ENCODE results near the gene INMT. TPM values are rescaled to one million over a fixed set of nuclear protein-coding genes. Genes with fewer than 3 reads are reported as not detected.

INMT gene
- total and polyA plus RNA-seq, 2 of the 13 experiments (the other 11 are each of a cell fraction or from before 2014, with no cell fraction given), result not detected

DNA sequence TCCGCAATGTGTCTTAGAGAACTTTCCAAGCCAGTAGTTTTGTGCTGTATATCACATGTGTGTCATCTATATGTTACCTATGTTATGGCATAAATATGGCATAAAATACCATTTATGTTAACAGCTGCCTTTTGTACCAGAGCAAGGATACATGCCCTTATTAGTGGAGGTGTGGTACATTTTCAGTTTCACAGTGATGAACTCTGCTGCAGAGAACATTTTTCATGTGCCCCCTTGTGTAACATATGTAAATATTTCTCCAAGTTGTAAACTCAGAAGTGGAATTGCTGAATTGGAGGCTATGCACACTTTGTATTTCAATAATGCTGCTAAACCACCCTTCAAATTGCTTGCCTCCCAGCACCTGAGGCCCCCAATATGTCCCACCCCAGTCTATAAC lies 37.8 kb upstream of the INMT start:
- in situ Hi-C loops (cut with HindIII; ENCODE audit: extremely low pct_ligation_motif_present, low pct_unique_long_range_greater_than_20kb), result no loop called here
- intact Hi-C loops (cut with micrococcal nuclease; ENCODE audit: unreplicated experiment), result no loop called here
- no peak for FAIRE-seq
- CTCF ChIA-PET (ENCODE audit: low intra/inter-chr PET ratio, low total read pairs), result no interaction called here
- Histone ChIP-seq H3K27ac (ENCODE audit: extremely low read length, insufficient read depth, low read length) (no peak overlapping the region), H4K20me1 (ENCODE audit: insufficient read depth, low read length) (no peaks in the 10 kb centered on the region), H3K4me2 (ENCODE audit: low read depth, low read length) (no peak overlapping the region), H3K79me2 (ENCODE audit: insufficient read depth, low read length) (no peaks in the 10 kb centered on the region), H3K9me3 (ENCODE audit: low read length) (peaks cover 15% of the 10 kb centered on the region), H3K4me3 (replicated peaks in 1 of 3; ENCODE audit: insufficient read depth in 1 of 3, low read depth in 2 of 3, low read length in 3 of 3) (no peak overlapping the region), H3K9ac (ENCODE audit: insufficient read depth, low read depth, low read length) (no peak overlapping the region), H2AFZ (ENCODE audit: low read length) (no peak overlapping the region), H3K27me3 (ENCODE audit: control insufficient read depth in 1 of 2, insufficient read depth in 2 of 2, low read length in 2 of 2) (no peaks in the 10 kb centered on the region), H3K36me3 (replicated peaks in 1 of 2; ENCODE audit: control insufficient read depth in 1 of 2, insufficient read depth in 2 of 2, low read length in 2 of 2) (no peaks in the 10 kb centered on the region), H3K4me1 (ENCODE audit: insufficient read depth, low read length) (0 out of 2 replicates have a peak, but pooled peaks cover 7% of the 10 kb centered on the region)
- WGBS (ENCODE audit: low lambda C conversion rate), result 10% methylated on average over 1 of the region's 1 CpG
- no peak for DNase-seq (ENCODE audit: low spot score)
- ATAC-seq, result no peak
- TF ChIP-seq ATF7-NPFF (CRISPR knock-in tag; IDR thresholded peaks at IDR 0.05; ENCODE audit: low read depth), result no peak
- TF ChIP-seq ZNF569 (CRISPR knock-in tag; IDR thresholded peaks at IDR 0.05; ENCODE audit: borderline replicate concordance), result no peak
- TF ChIP-seq POLR2AphosphoS2 (IDR thresholded peaks at IDR 0.05; ENCODE audit: low read depth, low read length), result no peak
- TF ChIP-seq BRCA1 (CRISPR knock-in tag; IDR thresholded peaks at IDR 0.05), result no peak
- no peak for TF ChIP-seq ESRRA (CRISPR knock-in tag; IDR thresholded peaks at IDR 0.05; ENCODE audit: low read depth)
- no peak for TF ChIP-seq NFIC (IDR thresholded peaks at IDR 0.05; ENCODE audit: low read length)
- TF ChIP-seq, protein P1, sequence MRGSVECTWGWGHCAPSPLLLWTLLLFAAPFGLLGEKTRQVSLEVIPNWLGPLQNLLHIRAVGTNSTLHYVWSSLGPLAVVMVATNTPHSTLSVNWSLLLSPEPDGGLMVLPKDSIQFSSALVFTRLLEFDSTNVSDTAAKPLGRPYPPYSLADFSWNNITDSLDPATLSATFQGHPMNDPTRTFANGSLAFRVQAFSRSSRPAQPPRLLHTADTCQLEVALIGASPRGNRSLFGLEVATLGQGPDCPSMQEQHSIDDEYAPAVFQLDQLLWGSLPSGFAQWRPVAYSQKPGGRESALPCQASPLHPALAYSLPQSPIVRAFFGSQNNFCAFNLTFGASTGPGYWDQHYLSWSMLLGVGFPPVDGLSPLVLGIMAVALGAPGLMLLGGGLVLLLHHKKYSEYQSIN (CRISPR knock-in tag; IDR thresholded peaks at IDR 0.05; ENCODE audit: borderline replicate concordance), result no peak
- no peak for TF ChIP-seq ZFP41 (CRISPR knock-in tag; IDR thresholded peaks at IDR 0.05; ENCODE audit: borderline replicate concordance)
- no peak for TF ChIP-seq NFE2 (CRISPR knock-in tag; IDR thresholded peaks at IDR 0.05)
- TF ChIP-seq ZSCAN30 (CRISPR knock-in tag; IDR thresholded peaks at IDR 0.05), result no peak
- TF ChIP-seq ZNF652 (CRISPR knock-in tag; IDR thresholded peaks at IDR 0.05; ENCODE audit: borderline replicate concordance, low read depth), result no peak
- TF ChIP-seq ZFP36 (IDR thresholded peaks at IDR 0.05; ENCODE audit: borderline replicate concordance, low read depth, low read length, partially characterized antibody), result no peak
- TF ChIP-seq TRAFD1 (CRISPR knock-in tag; IDR thresholded peaks at IDR 0.05; ENCODE audit: borderline replicate concordance), result no peak
- no peak for TF ChIP-seq ETS1 (CRISPR knock-in tag; IDR thresholded peaks at IDR 0.05)
- no TSS peak for BruUV-seq (replicated peaks)
- POLR2A ChIA-PET, result no interaction called here
